ENCODE measurements around the gene CNTN3. TPM values are rescaled to one million over a fixed set of nuclear protein-coding genes. Genes with fewer than 3 reads are reported as not detected.

Gene CNTN3
- total RNA-seq, 3 donors from 2014 or later (not counting 1 experiment from before 2014, with no cell fraction given) = not detected

- DNase-seq (no peak), ATAC-seq (no peak)
- no peaks in the 10 kb centered on the region for H3K36me3 Mint-ChIP-seq
- H3K27me3 Mint-ChIP-seq (ENCODE audit: low read depth in 2 of 2) = no peaks in the 10 kb centered on the region
- Histone ChIP-seq H3K4me1 (ENCODE audit: control insufficient read depth, insufficient read depth, low read length) (no peaks in the 10 kb centered on the region), H3K9me3 (ENCODE audit: control insufficient read depth, insufficient read depth, low read length) (peaks cover 3% of the 10 kb centered on the region), H3K4me3 (ENCODE audit: low read length) (no peak overlapping the region), H3K27ac (ENCODE audit: low read length) (no peak overlapping the region), H3K36me3 (ENCODE audit: control insufficient read depth, insufficient read depth, low read length) (no peaks in the 10 kb centered on the region), H3K27me3 (ENCODE audit: control insufficient read depth, insufficient read depth, low read length) (no peaks in the 10 kb centered on the region)
- intact Hi-C loops (cut with micrococcal nuclease) = no loop called here
- 92% methylated on average over 1 of the region's 2 CpGs for WGBS (ENCODE audit: insufficient coverage)
- H3K4me3 Mint-ChIP-seq = no peak overlapping the region
- no peak overlapping the region for H3K27ac Mint-ChIP-seq
- no peaks in the 10 kb centered on the region for H3K4me1 Mint-ChIP-seq
- peaks cover 8 to 10% of the 10 kb centered on the region in 2 donors for H3K9me3 Mint-ChIP-seq
- no peak for TF ChIP-seq CTCF (IDR thresholded peaks at IDR 0.05)
These were observed 36.8 kb upstream of the CNTN3 start for GRCh38 chr3:74651292-74651691.

GRCh38 chr3:74648107-74648506, 33.6 kb upstream of the CNTN3 start:
- no peak overlapping the region for H3K27ac Mint-ChIP-seq
- peaks cover 7 to 20% of the 10 kb centered on the region in 2 donors for H3K9me3 Mint-ChIP-seq
- Histone ChIP-seq H3K27ac (ENCODE audit: low read length) (no peak overlapping the region), H3K4me1 (ENCODE audit: control insufficient read depth, insufficient read depth, low read length) (no peaks in the 10 kb centered on the region), H3K36me3 (ENCODE audit: control insufficient read depth, insufficient read depth, low read length) (no peaks in the 10 kb centered on the region), H3K4me3 (ENCODE audit: low read length) (no peak overlapping the region), H3K9me3 (ENCODE audit: control insufficient read depth, insufficient read depth, low read length) (no peaks in the 10 kb centered on the region), H3K27me3 (ENCODE audit: control insufficient read depth, insufficient read depth, low read length) (no peaks in the 10 kb centered on the region)
- H3K4me3 Mint-ChIP-seq = no peak overlapping the region
- WGBS (ENCODE audit: insufficient coverage) = 92% methylated on average over 3 of the region's 4 CpGs
- no peaks in the 10 kb centered on the region for H3K36me3 Mint-ChIP-seq
- H3K4me1 Mint-ChIP-seq = no peaks in the 10 kb centered on the region
- TF ChIP-seq CTCF (IDR thresholded peaks at IDR 0.05) = no peak
- intact Hi-C loops (cut with micrococcal nuclease) = no loop called here
- DNase-seq (no peak), ATAC-seq (no peak)
- H3K27me3 Mint-ChIP-seq (ENCODE audit: low read depth in 2 of 2) = no peaks in the 10 kb centered on the region

- H3K4me3 ChIP-seq (ENCODE audit: low read length) = no peak overlapping the region
- no peaks in the 10 kb centered on the region for H3K4me1 Mint-ChIP-seq
- intact Hi-C loops (cut with micrococcal nuclease) = no loop called here
- DNase-seq (no peak), ATAC-seq (no peak)
- H3K36me3 ChIP-seq (ENCODE audit: control insufficient read depth, insufficient read depth, low read length) = no peaks in the 10 kb centered on the region
- no peaks in the 10 kb centered on the region for H3K9me3 ChIP-seq (ENCODE audit: control insufficient read depth, insufficient read depth, low read length)
- no peaks in the 10 kb centered on the region for H3K27me3 Mint-ChIP-seq (ENCODE audit: low read depth in 2 of 2)
- no peaks in the 10 kb centered on the region for H3K4me1 ChIP-seq (ENCODE audit: control insufficient read depth, insufficient read depth, low read length)
- peaks cover 10 to 25% of the 10 kb centered on the region in 2 donors for H3K9me3 Mint-ChIP-seq
- no peaks in the 10 kb centered on the region for H3K27me3 ChIP-seq (ENCODE audit: control insufficient read depth, insufficient read depth, low read length)
- TF ChIP-seq CTCF (IDR thresholded peaks at IDR 0.05) = no peak
- no peak overlapping the region for H3K27ac ChIP-seq (ENCODE audit: low read length)
- H3K36me3 Mint-ChIP-seq = no peaks in the 10 kb centered on the region
- no peak overlapping the region for H3K27ac Mint-ChIP-seq
- H3K4me3 Mint-ChIP-seq = no peak overlapping the region
- no CpG with 5 or more reads among the region's 1 CpG for WGBS (ENCODE audit: insufficient coverage)
These were observed 31.6 kb upstream of the CNTN3 start for GRCh38 chr3:74646094-74646493.

- intact Hi-C loops (cut with micrococcal nuclease) = no loop called here
- no peak overlapping the region for H3K4me3 Mint-ChIP-seq
- no peak overlapping the region for H3K4me3 ChIP-seq (ENCODE audit: low read length)
- no peaks in the 10 kb centered on the region for H3K36me3 Mint-ChIP-seq
- H3K27ac ChIP-seq (ENCODE audit: low read length) = no peak overlapping the region
- H3K9me3 ChIP-seq (ENCODE audit: control insufficient read depth, insufficient read depth, low read length) = no peaks in the 10 kb centered on the region
- H3K36me3 ChIP-seq (ENCODE audit: control insufficient read depth, insufficient read depth, low read length) = no peaks in the 10 kb centered on the region
- ATAC-seq = no peak
- H3K9me3 Mint-ChIP-seq = peaks cover 8 to 20% of the 10 kb centered on the region in 2 donors
- no peak for TF ChIP-seq CTCF (IDR thresholded peaks at IDR 0.05)
- no peak overlapping the region for H3K27ac Mint-ChIP-seq
- H3K27me3 ChIP-seq (ENCODE audit: control insufficient read depth, insufficient read depth, low read length) = no peaks in the 10 kb centered on the region
- no peak for DNase-seq
- no peaks in the 10 kb centered on the region for H3K4me1 Mint-ChIP-seq
- 66% methylated on average over 5 of the region's 5 CpGs for WGBS (ENCODE audit: insufficient coverage)
- H3K27me3 Mint-ChIP-seq (ENCODE audit: low read depth in 2 of 2) = no peaks in the 10 kb centered on the region
- no peaks in the 10 kb centered on the region for H3K4me1 ChIP-seq (ENCODE audit: control insufficient read depth, insufficient read depth, low read length)
These were observed 29.2 kb upstream of the CNTN3 start for GRCh38 chr3:74643636-74644035.

All from natural killer cell (primary cell).